HCEC 1CT (cell line): ENCODE data around the gene TXK.
"Not testable (repeated sequence)": the region's sequence is repeated elsewhere in the genome, so short reads cannot be mapped to it uniquely, and the experiment has no call there.

Source experiments
- DNase-seq: peaks from one replicate; pipeline ENCODE4 v3.0.0-alpha.2; 2017

Gene TXK

GRCh38 chr4:48134081-48134480 is at the start of gene TXK:
Gene TXK (minus strand): TSS chr4:48134250. CDS start chr4:48134170, 80 bp downstream.
- DNase-seq: no peak

- peak; percentile 19 for DNase-seq
These were observed 46.2 kb upstream of the TXK start for GRCh38 chr4:48180234-48180633.

GRCh38 chr4:48178931-48179330 is 44.9 kb upstream of the TXK start:
- DNase-seq: no peak

GRCh38 chr4:48175806-48176205 is 41.8 kb upstream of the TXK start:
- peak; percentile 18 for DNase-seq

- DNase-seq: no peak
These were observed 41.3 kb upstream of the TXK start for GRCh38 chr4:48175328-48175727.

- DNase-seq: peak; percentile 75
These were observed 39.3 kb upstream of the TXK start for GRCh38 chr4:48173056-48173991.

- no peak for DNase-seq
These were observed 38.6 kb upstream of the TXK start for GRCh38 chr4:48172651-48173050.

- DNase-seq: no peak
These were observed 35.6 kb upstream of the TXK start for GRCh38 chr4:48169636-48170035.

GRCh38 chr4:48167538-48168263 is 33.7 kb upstream of the TXK start:
- DNase-seq: no peak

- DNase-seq: not testable (repeated sequence)
These were observed 30.5 kb upstream of the TXK start for GRCh38 chr4:48164561-48164960.

GRCh38 chr4:48163746-48164145 is 29.7 kb upstream of the TXK start:
- DNase-seq: no peak

- peak; percentile 63 for DNase-seq
These were observed 28.1 kb upstream of the TXK start for GRCh38 chr4:48162162-48162561.

GRCh38 chr4:48157271-48157670 is 23.2 kb upstream of the TXK start:
- DNase-seq: no peak

- no peak for DNase-seq
These were observed 22.4 kb upstream of the TXK start for GRCh38 chr4:48156423-48156822.

- DNase-seq: no peak
These were observed 19.9 kb upstream of the TXK start for GRCh38 chr4:48153791-48154550.

- DNase-seq: no peak
These were observed 18.2 kb upstream of the TXK start for GRCh38 chr4:48152259-48152658.

GRCh38 chr4:48149827-48150370 is 15.8 kb upstream of the TXK start:
- no peak for DNase-seq

- DNase-seq: no peak
These were observed 13.6 kb upstream of the TXK start for GRCh38 chr4:48147621-48148020.

- DNase-seq: peak; percentile 27
These were observed 7.0 kb upstream of the TXK start for GRCh38 chr4:48141048-48141447.

- no peak for DNase-seq
These were observed 5.6 kb upstream of the TXK start for GRCh38 chr4:48139691-48140090.

- no peak for DNase-seq
These were observed 4.9 kb upstream of the TXK start for GRCh38 chr4:48138936-48139335.

GRCh38 chr4:48138511-48138910 is 4.5 kb upstream of the TXK start:
- DNase-seq: no peak

- DNase-seq: no peak
These were observed 3.8 kb upstream of the TXK start for GRCh38 chr4:48137846-48138245.
